H9 (cell line): ENCODE measurements around the gene CADM1. TPM values are rescaled to one million over a fixed set of nuclear protein-coding genes. Genes with fewer than 3 reads are reported as not detected.

Experiments used
- DNase-seq: peaks from one replicate; pipeline ENCODE4 v3.0.0-alpha.2; 2017
- H2AFZ ChIP-seq: one replicate; pipeline ENCODE4 v1.6.1; 2013; ENCODE audit warnings: mild to moderate bottlenecking, low read length, control low read depth, moderate library complexity
- H2AK5ac ChIP-seq: 2 replicates; pipeline ENCODE4 v1.6.1; 2013; ENCODE audit warnings: low read length, control low read depth, mixed read lengths; ENCODE audit not compliant: insufficient read length
- H2BK120ac ChIP-seq: one replicate; pipeline ENCODE4 v1.6.1; 2013; ENCODE audit warnings: low read depth, mild to moderate bottlenecking, low read length, control low read depth, inconsistent platforms; ENCODE audit not compliant: poor library complexity, severe bottlenecking
- H2BK12ac ChIP-seq: 2 replicates; pipeline ENCODE4 v1.6.1; 2013; ENCODE audit warnings: low read length, control low read depth, mixed read lengths, low read depth; ENCODE audit not compliant: insufficient read length
- H2BK15ac ChIP-seq: 2 replicates; pipeline ENCODE4 v1.6.1; 2013; ENCODE audit warnings: low read depth, low read length, control low read depth
- H2BK20ac ChIP-seq: one replicate; pipeline ENCODE4 v1.6.1; 2013; ENCODE audit warnings: low read depth, mild to moderate bottlenecking, low read length, control low read depth, inconsistent platforms; ENCODE audit not compliant: poor library complexity, severe bottlenecking
- H2BK5ac ChIP-seq: 2 replicates; pipeline ENCODE4 v1.6.1; 2013; ENCODE audit warnings: low read length, control low read depth, mixed read lengths; ENCODE audit not compliant: insufficient read length
- H3K14ac ChIP-seq: 2 replicates; pipeline ENCODE4 v1.6.1; 2013; ENCODE audit warnings: low read length, control low read depth; ENCODE audit not compliant: insufficient read depth
- H3K18ac ChIP-seq: 2 replicates; pipeline ENCODE4 v1.6.1; 2013; ENCODE audit warnings: low read depth, mild to moderate bottlenecking, mixed read lengths, low read length, control low read depth; ENCODE audit not compliant: insufficient read length
- H3K23ac ChIP-seq: 2 replicates; pipeline ENCODE4 v1.6.1; 2013; ENCODE audit warnings: low read length, control low read depth, mixed read lengths, low read depth; ENCODE audit not compliant: insufficient read length
- H3K23me2 ChIP-seq: 2 replicates; pipeline ENCODE4 v1.6.1; 2013; ENCODE audit warnings: low read depth, mild to moderate bottlenecking, mixed read lengths, low read length, control low read depth; ENCODE audit not compliant: insufficient read length, poor library complexity, severe bottlenecking
- H3K27ac ChIP-seq: 2 replicates; pipeline ENCODE4 v1.5.1; 2013; ENCODE audit warnings: low read length, control low read depth, mixed read lengths, low read depth; ENCODE audit not compliant: insufficient read length
- H3K27me3 ChIP-seq: 2 replicates; pipeline ENCODE4 v1.6.1; 2013; ENCODE audit warnings: low read length, control low read depth, inconsistent platforms; ENCODE audit not compliant: insufficient read depth
- H3K4ac ChIP-seq: 2 replicates; pipeline ENCODE4 v1.6.1; 2013; ENCODE audit warnings: low read depth, mild to moderate bottlenecking, control low read depth, inconsistent platforms, low read length, moderate library complexity
- H3K4me1 ChIP-seq: 2 replicates; pipeline ENCODE4 v1.6.1; 2013; ENCODE audit warnings: low read length, control low read depth, inconsistent platforms; ENCODE audit not compliant: insufficient read depth
- H3K4me2 ChIP-seq: 2 replicates; pipeline ENCODE4 v1.6.1; 2013; ENCODE audit warnings: low read length, control low read depth, mixed read lengths; ENCODE audit not compliant: insufficient read length, insufficient read depth
- H3K56ac ChIP-seq: 2 replicates; pipeline ENCODE4 v1.6.1; 2013; ENCODE audit warnings: low read depth, mild to moderate bottlenecking, mixed read lengths, low read length, control low read depth; ENCODE audit not compliant: insufficient read length
- H3K79me1 ChIP-seq: 2 replicates; pipeline ENCODE4 v1.6.1; 2013; ENCODE audit warnings: low read depth, mild to moderate bottlenecking, moderate library complexity, low read length, control low read depth, inconsistent platforms; ENCODE audit not compliant: insufficient read depth, poor library complexity, severe bottlenecking
- H3K79me2 ChIP-seq: 2 replicates; pipeline ENCODE4 v1.6.1; 2013; ENCODE audit warnings: low read length, control low read depth, inconsistent platforms; ENCODE audit not compliant: insufficient read depth
- H3K9ac ChIP-seq: 2 replicates; pipeline ENCODE4 v1.6.1; 2013; ENCODE audit warnings: low read length, control low read depth, mixed read lengths; ENCODE audit not compliant: insufficient read length; ENCODE audit errors: extremely low read depth
- H3K9me3 ChIP-seq: one replicate; pipeline ENCODE4 v1.6.1; 2013; ENCODE audit warnings: low read depth, low read length, inconsistent platforms; ENCODE audit not compliant: control insufficient read depth
- H3T11ph ChIP-seq: one replicate; pipeline ENCODE4 v1.6.1; 2013; ENCODE audit warnings: mild to moderate bottlenecking, low read length, control low read depth, inconsistent platforms
- H4K20me1 ChIP-seq: one replicate; pipeline ENCODE4 v1.6.1; 2013; ENCODE audit not compliant: control insufficient read depth, insufficient read length, insufficient read depth
- H4K5ac ChIP-seq: 2 replicates; pipeline ENCODE4 v1.6.1; 2013; ENCODE audit warnings: low read depth, mild to moderate bottlenecking, mixed read lengths, low read length, control low read depth; ENCODE audit not compliant: insufficient read length
- H4K8ac ChIP-seq: replicated peaks from 2 replicates; pipeline ENCODE4 v1.6.1; 2013; ENCODE audit warnings: low read length, control low read depth, mixed read lengths, low read depth; ENCODE audit not compliant: insufficient read length
- H4K91ac ChIP-seq: 2 replicates; pipeline ENCODE4 v1.6.1; 2013; ENCODE audit warnings: low read depth, mild to moderate bottlenecking, moderate library complexity, mixed read lengths, low read length, control low read depth; ENCODE audit not compliant: insufficient read length
- H3K27ac Mint-ChIP-seq, 3 experiments: 2 replicates in 2 of 3; 3 replicates in 1 of 3; pipeline ENCODE4 v1.8.0; 2020 to 2021; ENCODE audit warnings: mixed read lengths in 3 of 3, mild to moderate bottlenecking in 1 of 3, moderate library complexity in 1 of 3
- H3K27me3 Mint-ChIP-seq: 2 replicates; pipeline ENCODE4 v1.8.0; 2021; ENCODE audit warnings: low read depth, mild to moderate bottlenecking, moderate library complexity, mixed read lengths
- H3K36me3 Mint-ChIP-seq, 3 experiments: 2 replicates in 2 of 3; 3 replicates in 1 of 3; pipeline ENCODE4 v1.8.0; 2020 to 2021; ENCODE audit warnings: low read depth in 3 of 3, mixed read lengths in 3 of 3; ENCODE audit not compliant: insufficient read depth in 1 of 3
- H3K4me1 Mint-ChIP-seq, 2 experiments: 2 replicates each; pipeline ENCODE4 v1.8.0; 2020; ENCODE audit warnings: mixed read lengths in 2 of 2
- H3K4me3 Mint-ChIP-seq, 2 experiments: 2 replicates in 1 of 2; 3 replicates in 1 of 2; pipeline ENCODE4 v1.8.0; 2020 to 2021; ENCODE audit warnings: mild to moderate bottlenecking in 2 of 2, mixed read lengths in 2 of 2, moderate library complexity in 1 of 2
- H3K9me3 Mint-ChIP-seq, 2 experiments: 2 replicates in 1 of 2; 3 replicates in 1 of 2; pipeline ENCODE4 v1.8.0; 2020; ENCODE audit warnings: mild to moderate bottlenecking in 2 of 2, mixed read lengths in 2 of 2, moderate library complexity in 1 of 2
- WGBS: extraction: QIAGEN DNeasy Blood & Tissue Kit; methylation state at CpG from one replicate; pipeline ENCODE4 v1.1.7; 2013; ENCODE audit warnings: missing lambda C conversion rate, low lambda C conversion rate, mixed read lengths; ENCODE audit not compliant: insufficient read length; ENCODE audit errors: extremely low coverage; 5-methylcytosine and 5-hydroxymethylcytosine counted together
- total RNA-seq: library from RNA; stranded (reverse); gene quantifications from 2 replicates; pipeline ENCODE4 v1.2.1, GENCODE V29; 2021
- TF ChIP-seq, protein P1 (sequence below): fragments of 200-600 bp; sonication (generic); conservative IDR thresholded peaks from 3 replicates; pipeline ENCODE4 v1.8.0; 2021; ENCODE audit warnings: antibody characterized with exemption, mild to moderate bottlenecking

CADM1 gene
- total RNA-seq, 1 experiment from 2014 or later: 11.9 TPM

DNA sequence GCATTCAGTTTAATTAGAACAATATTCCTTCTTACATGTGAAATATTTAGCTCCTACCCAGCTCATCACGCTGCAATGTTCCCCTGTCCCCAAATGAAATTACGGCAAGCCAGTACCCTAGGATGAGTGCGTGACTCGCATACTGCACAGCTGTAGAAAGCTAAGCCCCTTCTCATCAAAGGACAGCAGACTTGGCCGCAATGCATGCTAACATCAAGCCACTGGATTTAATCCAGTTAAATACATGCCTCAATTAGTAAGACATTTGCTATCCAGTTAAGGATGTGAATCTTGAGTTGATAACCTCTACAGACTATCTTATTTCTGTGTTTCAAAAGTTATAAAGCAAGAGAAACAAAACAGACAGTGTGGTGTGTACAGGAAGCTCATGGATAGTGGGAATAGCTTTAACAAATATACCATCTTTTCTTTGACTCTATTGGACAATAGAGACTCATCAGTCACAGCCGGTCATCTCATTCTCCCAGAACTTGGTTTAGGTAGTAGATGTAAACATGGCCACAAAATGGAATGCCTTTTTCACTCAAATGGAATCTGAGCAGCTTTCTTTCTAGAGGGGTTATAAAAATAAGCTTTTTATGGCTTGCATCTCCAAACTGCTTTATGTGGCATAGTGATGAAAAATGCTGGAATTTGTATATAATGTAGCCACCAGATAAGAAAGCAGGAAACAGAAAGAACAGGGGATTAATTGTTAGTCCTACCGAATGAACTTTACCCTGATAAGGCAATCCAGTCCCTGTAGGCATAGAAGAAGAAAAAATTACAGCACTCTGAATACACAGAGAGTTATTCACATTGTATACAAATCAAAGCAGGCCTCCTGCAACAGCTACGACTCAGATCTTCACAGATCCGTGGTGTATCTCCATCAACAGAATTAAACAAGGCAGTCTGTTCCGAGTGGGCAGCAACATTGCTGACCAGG is 224.1 kb downstream of the CADM1 start:
- no peak overlapping the region for H2AK5ac ChIP-seq
- no peak overlapping the region for H4K91ac ChIP-seq
- no peaks in the 10 kb centered on the region; the same call in 1 of the 2 replicates for H3K27me3 Mint-ChIP-seq
- H3K23me2 ChIP-seq: no peaks in the 10 kb centered on the region
- H3K18ac ChIP-seq: no peak overlapping the region
- no CpG with 5 or more reads among the region's 10 CpGs for WGBS
- H3K27ac ChIP-seq: no peak overlapping the region
- H3K4me2 ChIP-seq: no peak overlapping the region
- no peak overlapping the region for H2AFZ ChIP-seq
- H3K9me3 Mint-ChIP-seq: no peaks in the 10 kb centered on the region
- TF ChIP-seq, protein P1, sequence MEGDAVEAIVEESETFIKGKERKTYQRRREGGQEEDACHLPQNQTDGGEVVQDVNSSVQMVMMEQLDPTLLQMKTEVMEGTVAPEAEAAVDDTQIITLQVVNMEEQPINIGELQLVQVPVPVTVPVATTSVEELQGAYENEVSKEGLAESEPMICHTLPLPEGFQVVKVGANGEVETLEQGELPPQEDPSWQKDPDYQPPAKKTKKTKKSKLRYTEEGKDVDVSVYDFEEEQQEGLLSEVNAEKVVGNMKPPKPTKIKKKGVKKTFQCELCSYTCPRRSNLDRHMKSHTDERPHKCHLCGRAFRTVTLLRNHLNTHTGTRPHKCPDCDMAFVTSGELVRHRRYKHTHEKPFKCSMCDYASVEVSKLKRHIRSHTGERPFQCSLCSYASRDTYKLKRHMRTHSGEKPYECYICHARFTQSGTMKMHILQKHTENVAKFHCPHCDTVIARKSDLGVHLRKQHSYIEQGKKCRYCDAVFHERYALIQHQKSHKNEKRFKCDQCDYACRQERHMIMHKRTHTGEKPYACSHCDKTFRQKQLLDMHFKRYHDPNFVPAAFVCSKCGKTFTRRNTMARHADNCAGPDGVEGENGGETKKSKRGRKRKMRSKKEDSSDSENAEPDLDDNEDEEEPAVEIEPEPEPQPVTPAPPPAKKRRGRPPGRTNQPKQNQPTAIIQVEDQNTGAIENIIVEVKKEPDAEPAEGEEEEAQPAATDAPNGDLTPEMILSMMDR: no peak
- no peak overlapping the region for H2BK120ac ChIP-seq
- no peaks in the 10 kb centered on the region for H3K79me2 ChIP-seq
- DNase-seq: no peak
- H3K4ac ChIP-seq: no peak overlapping the region
- H2BK5ac ChIP-seq: no peak overlapping the region
- H3K36me3 Mint-ChIP-seq: no peaks in the 10 kb centered on the region
- H3K4me1 ChIP-seq: no peaks in the 10 kb centered on the region
- H3K27ac Mint-ChIP-seq: no peak overlapping the region
- H4K20me1 ChIP-seq: no peaks in the 10 kb centered on the region
- H2BK12ac ChIP-seq: no peak overlapping the region
- no peak overlapping the region for H3K9ac ChIP-seq
- no peaks in the 10 kb centered on the region for H3K9me3 ChIP-seq
- no peak overlapping the region for H3K14ac ChIP-seq
- no peaks in the 10 kb centered on the region for H3K27me3 ChIP-seq
- no peak overlapping the region for H3K4me3 Mint-ChIP-seq
- no peaks in the 10 kb centered on the region for H3K79me1 ChIP-seq
- H3K56ac ChIP-seq: no peak overlapping the region
- H4K8ac ChIP-seq: no peak overlapping the region
- H2BK15ac ChIP-seq: no peak overlapping the region
- H3K23ac ChIP-seq: no peak overlapping the region
- H3K4me1 Mint-ChIP-seq: peaks cover 0 to 8% of the 10 kb centered on the region in 2 experiments; a peak in 2 of 4 replicates
- H3T11ph ChIP-seq: no peak overlapping the region
- no peak overlapping the region for H4K5ac ChIP-seq
- no peak overlapping the region for H2BK20ac ChIP-seq
